Measurements from ENCODE around the gene POU2AF1. TPM values are rescaled to one million over a fixed set of nuclear protein-coding genes. Genes with fewer than 3 reads are reported as not detected.

Gene POU2AF1
- total RNA-seq, 1 donor from 2014 or later: 155 TPM

DNA sequence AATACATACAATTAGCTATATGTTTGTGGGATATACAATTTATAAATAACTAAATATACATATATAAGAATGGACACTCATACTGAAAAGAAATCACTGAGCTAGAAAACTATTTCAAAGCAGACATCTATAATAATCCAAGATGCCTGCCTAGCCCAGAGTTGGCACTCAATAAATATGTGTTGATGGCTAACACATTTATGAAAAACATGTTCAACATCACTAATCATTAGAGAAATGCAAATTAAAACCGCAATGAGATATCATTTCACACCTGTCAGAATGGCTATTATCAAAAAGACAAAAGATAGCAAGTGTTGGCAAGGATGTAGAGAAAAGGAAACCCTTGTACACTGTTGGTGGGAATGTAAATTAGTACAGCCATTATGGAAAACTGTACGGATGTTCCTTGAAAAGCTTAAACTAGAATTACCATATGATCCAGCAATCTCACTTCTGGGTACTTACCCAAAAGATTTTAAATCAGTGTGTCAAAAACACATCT, 29.8 kb downstream of the POU2AF1 start:
- ATAC-seq (ENCODE audit: low read depth): peak; percentile 35
- H3K9me3 Mint-ChIP-seq: no peaks in the 10 kb centered on the region
- intact Hi-C loops (cut with micrococcal nuclease): loop anchor here (2.0 to 5.0 kb wide), 3 partner anchors 14 to 67 kb away; no protein-coding TSS in a partner anchor

GRCh38 chr11:111348147-111348546, 30.9 kb downstream of the POU2AF1 start:
- no peaks in the 10 kb centered on the region for H3K9me3 Mint-ChIP-seq
- ATAC-seq (ENCODE audit: low read depth): no peak
- ChIA-PET POLR2A (interaction anchor here (0.6 kb wide), 1 partner anchor 1056 kb away, joined by 3 read pairs; no protein-coding TSS in a partner anchor), CTCF (interaction anchor here (1.1 kb wide), 1 partner anchor 81 kb away, joined by 4 read pairs; no protein-coding TSS in a partner anchor)
- peaks cover 32% of the 10 kb centered on the region for H3K36me3 Mint-ChIP-seq (ENCODE audit: low read depth)
- TF ChIP-seq, protein P1, sequence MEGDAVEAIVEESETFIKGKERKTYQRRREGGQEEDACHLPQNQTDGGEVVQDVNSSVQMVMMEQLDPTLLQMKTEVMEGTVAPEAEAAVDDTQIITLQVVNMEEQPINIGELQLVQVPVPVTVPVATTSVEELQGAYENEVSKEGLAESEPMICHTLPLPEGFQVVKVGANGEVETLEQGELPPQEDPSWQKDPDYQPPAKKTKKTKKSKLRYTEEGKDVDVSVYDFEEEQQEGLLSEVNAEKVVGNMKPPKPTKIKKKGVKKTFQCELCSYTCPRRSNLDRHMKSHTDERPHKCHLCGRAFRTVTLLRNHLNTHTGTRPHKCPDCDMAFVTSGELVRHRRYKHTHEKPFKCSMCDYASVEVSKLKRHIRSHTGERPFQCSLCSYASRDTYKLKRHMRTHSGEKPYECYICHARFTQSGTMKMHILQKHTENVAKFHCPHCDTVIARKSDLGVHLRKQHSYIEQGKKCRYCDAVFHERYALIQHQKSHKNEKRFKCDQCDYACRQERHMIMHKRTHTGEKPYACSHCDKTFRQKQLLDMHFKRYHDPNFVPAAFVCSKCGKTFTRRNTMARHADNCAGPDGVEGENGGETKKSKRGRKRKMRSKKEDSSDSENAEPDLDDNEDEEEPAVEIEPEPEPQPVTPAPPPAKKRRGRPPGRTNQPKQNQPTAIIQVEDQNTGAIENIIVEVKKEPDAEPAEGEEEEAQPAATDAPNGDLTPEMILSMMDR (IDR thresholded peaks at IDR 0.05): no peak
- no peaks in the 10 kb centered on the region for H3K27me3 Mint-ChIP-seq
- no peak for DNase-seq
- H3K4me3 Mint-ChIP-seq: no peak overlapping the region
- intact Hi-C loops (cut with micrococcal nuclease): loop anchor here (2.0 to 5.0 kb wide), 3 partner anchors 13 to 66 kb away; no protein-coding TSS in a partner anchor
- no peak overlapping the region for H3K27ac Mint-ChIP-seq
- peaks cover 56% of the 10 kb centered on the region for H3K4me1 Mint-ChIP-seq

More for the DNA sequence above, 29.8 kb downstream of the POU2AF1 start:
- Mint-ChIP-seq H3K4me1 (peaks cover 59% of the 10 kb centered on the region), H3K27me3 (no peaks in the 10 kb centered on the region), H3K36me3 (ENCODE audit: low read depth) (peaks cover 42% of the 10 kb centered on the region), H3K4me3 (no peak overlapping the region), H3K27ac (peak overlapping the region; percentile 66)
- CTCF ChIA-PET: interaction anchor here (1.0 to 1.1 kb wide), 3 partner anchors 10 to 79 kb away, joined by 3 to 5 read pairs (median 4); no protein-coding TSS in a partner anchor
- DNase-seq: no peak
- POLR2A ChIA-PET: interaction anchor here (0.9 to 2.1 kb wide), 3 partner anchors 30 to 69 kb away, joined by 3 to 11 read pairs (median 3); partner anchors contain the start of gene POU2AF1
- TF ChIP-seq, protein P1 (IDR thresholded peaks at IDR 0.05): no peak

GRCh38 chr11:111347723-111348115, 31.4 kb downstream of the POU2AF1 start:
- peaks cover 27% of the 10 kb centered on the region for H3K36me3 Mint-ChIP-seq (ENCODE audit: low read depth)
- H3K4me3 Mint-ChIP-seq: no peak overlapping the region
- intact Hi-C loops (cut with micrococcal nuclease): loop anchor here (1.0 to 5.0 kb wide), 4 partner anchors 9 to 65 kb away; no protein-coding TSS in a partner anchor
- peak; percentile 18 for ATAC-seq (ENCODE audit: low read depth)
- TF ChIP-seq, protein P1 (IDR thresholded peaks at IDR 0.05): no peak
- H3K27me3 Mint-ChIP-seq: no peaks in the 10 kb centered on the region
- H3K27ac Mint-ChIP-seq: no peak overlapping the region
- CTCF ChIA-PET: interaction anchor here (2.0 kb wide), 1 partner anchor 75 kb away, joined by 8 read pairs; no protein-coding TSS in a partner anchor
- no peaks in the 10 kb centered on the region for H3K9me3 Mint-ChIP-seq
- DNase-seq: no peak
- POLR2A ChIA-PET: interaction anchor here (1.0 kb wide), 1 partner anchor 69 kb away, joined by 3 read pairs; no protein-coding TSS in a partner anchor
- peaks cover 54% of the 10 kb centered on the region for H3K4me1 Mint-ChIP-seq

DNA sequence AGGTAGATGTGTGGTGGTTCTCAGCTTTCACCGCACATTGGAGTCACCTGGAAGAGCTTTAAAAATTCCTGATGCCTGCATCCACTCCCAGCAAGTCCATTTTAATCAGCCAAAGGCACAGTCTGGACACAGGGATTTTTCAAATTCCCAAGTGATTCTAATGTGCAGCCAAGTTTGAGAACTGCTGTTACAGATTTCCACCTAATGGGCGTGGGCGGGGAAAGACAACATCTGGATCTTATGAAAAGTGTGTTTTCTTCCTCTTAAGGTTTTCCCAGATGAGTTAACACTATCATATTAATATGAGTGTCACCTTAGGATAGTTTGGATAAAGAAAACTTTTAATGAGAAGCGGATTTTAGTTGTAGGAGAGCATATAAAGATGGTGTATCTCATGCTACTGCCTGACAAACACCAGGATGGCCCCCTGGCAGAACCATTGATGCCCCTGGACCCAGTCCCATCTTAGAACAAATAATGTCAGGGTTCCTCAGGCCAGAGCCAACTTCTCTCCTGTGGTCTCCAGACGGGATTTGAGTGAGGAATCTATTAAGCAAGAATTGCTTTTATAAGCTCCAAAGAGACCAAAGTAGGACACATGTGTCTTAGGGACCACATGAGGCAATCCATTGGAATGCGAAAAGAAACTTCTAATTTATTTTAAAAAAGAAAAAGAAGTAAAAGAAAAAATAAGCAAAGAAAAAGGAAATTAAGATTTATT, 31.9 kb downstream of the POU2AF1 start:
- TF ChIP-seq, protein P1 (IDR thresholded peaks at IDR 0.05): no peak
- H3K9me3 Mint-ChIP-seq: no peaks in the 10 kb centered on the region
- H3K4me3 Mint-ChIP-seq: no peak overlapping the region
- intact Hi-C loops (cut with micrococcal nuclease): loop anchor here (1.0 to 5.0 kb wide), 3 partner anchors 9 to 65 kb away; no protein-coding TSS in a partner anchor
- no peak overlapping the region for H3K27ac Mint-ChIP-seq
- DNase-seq (no peak), ATAC-seq (ENCODE audit: low read depth) (no peak)
- H3K27me3 Mint-ChIP-seq: no peaks in the 10 kb centered on the region
- H3K4me1 Mint-ChIP-seq: peaks cover 54% of the 10 kb centered on the region
- POLR2A ChIA-PET: interaction anchor here (0.9 to 1.0 kb wide), 3 partner anchors 22 to 74 kb away, joined by 3 read pairs; no protein-coding TSS in a partner anchor
- CTCF ChIA-PET: interaction anchor here (2.0 kb wide), 1 partner anchor 76 kb away, joined by 8 read pairs; no protein-coding TSS in a partner anchor
- H3K36me3 Mint-ChIP-seq (ENCODE audit: low read depth): peaks cover 22% of the 10 kb centered on the region

- Mint-ChIP-seq H3K4me1 (peaks cover 32% of the 10 kb centered on the region), H3K4me3 (no peak overlapping the region), H3K27me3 (no peaks in the 10 kb centered on the region), H3K36me3 (ENCODE audit: low read depth) (peaks cover 9% of the 10 kb centered on the region), H3K9me3 (peaks cover 5% of the 10 kb centered on the region), H3K27ac (no peak overlapping the region)
- intact Hi-C loops (cut with micrococcal nuclease): no loop called here
- POLR2A ChIA-PET: no interaction called here
- CTCF ChIA-PET: interaction anchor here (1.5 to 2.0 kb wide), 2 partner anchors 15 to 85 kb away, joined by 5 to 11 read pairs; no protein-coding TSS in a partner anchor
- TF ChIP-seq, protein P1 (IDR thresholded peaks at IDR 0.05): no peak
- DNase-seq (no peak), ATAC-seq (ENCODE audit: low read depth) (no peak)
Observed at GRCh38 chr11:111344032-111344431, 35.0 kb downstream of the POU2AF1 start.

All from activated B cell treated with CpG ODN at 0.5 μM for 24 hours (primary cell).